ENCODE data around the gene SF3A1.
A peak's percentile ranks its signal among the peaks of the same experiment; 100 is the strongest.

- peak; percentile 16 to 61 for TF ChIP-seq POLR2A (IDR thresholded peaks at IDR 0.05)
- no peak for TF ChIP-seq CTCF (IDR thresholded peaks at IDR 0.05)
Observed at GRCh38 chr22:30291058-30291892, 65.4 kb downstream of the SF3A1 start.

All from uterus (tissue), 2 donors.